ENCODE results near the gene OTULINL.

Gene OTULINL

GRCh38 chr5:14574891-14575508, 6.6 kb upstream of the OTULINL start:
- H3K27me3 ChIP-seq (ENCODE audit: control insufficient read depth in 2 of 2, insufficient read depth in 2 of 2, low read length in 2 of 2): peaks cover 0 to 3% of the 10 kb centered on the region in 2 donors

GRCh38 chr5:14576206-14576605, 5.4 kb upstream of the OTULINL start:
- Histone ChIP-seq H3K36me3 (ENCODE audit: control insufficient read depth in 2 of 2, insufficient read depth in 2 of 2, low read length in 2 of 2) (no peaks in the 10 kb centered on the region), H3K9ac (ENCODE audit: low read depth in 1 of 2, low read length in 2 of 2) (no peak overlapping the region), H3K4me1 (ENCODE audit: control insufficient read depth in 2 of 2, insufficient read depth in 2 of 2, low read length in 2 of 2) (peaks cover 9 to 18% of the 10 kb centered on the region in 2 donors), H3K27ac (ENCODE audit: low read depth in 2 of 2, low read length in 2 of 2) (no peak overlapping the region), H3K4me3 (ENCODE audit: low read length in 2 of 2) (no peak overlapping the region), H3K27me3 (ENCODE audit: control insufficient read depth in 2 of 2, insufficient read depth in 2 of 2, low read length in 2 of 2) (peaks cover 0 to 3% of the 10 kb centered on the region in 2 donors), H3K9me3 (ENCODE audit: control insufficient read depth in 2 of 2, low read length in 2 of 2) (no peaks in the 10 kb centered on the region)

More at GRCh38 chr5:14574891-14575508, 6.6 kb upstream of the OTULINL start:
- no peaks in the 10 kb centered on the region for H3K36me3 ChIP-seq (ENCODE audit: control insufficient read depth in 2 of 2, insufficient read depth in 2 of 2, low read length in 2 of 2)
- H3K9me3 ChIP-seq (ENCODE audit: control insufficient read depth in 2 of 2, low read length in 2 of 2): no peaks in the 10 kb centered on the region
- peaks cover 4 to 12% of the 10 kb centered on the region in 2 donors for H3K4me1 ChIP-seq (ENCODE audit: control insufficient read depth in 2 of 2, insufficient read depth in 2 of 2, low read length in 2 of 2)
- no peak overlapping the region for H3K4me3 ChIP-seq (ENCODE audit: low read length in 2 of 2)
- no peak overlapping the region for H3K9ac ChIP-seq (ENCODE audit: low read depth in 1 of 2, low read length in 2 of 2)
- peak overlapping the region; percentile 34 to 63 for H3K27ac ChIP-seq (ENCODE audit: low read depth in 2 of 2, low read length in 2 of 2)

- no peaks in the 10 kb centered on the region for H3K9me3 ChIP-seq (ENCODE audit: control insufficient read depth in 2 of 2, low read length in 2 of 2)
- no peak overlapping the region for H3K9ac ChIP-seq (ENCODE audit: low read depth in 1 of 2, low read length in 2 of 2)
- H3K36me3 ChIP-seq (ENCODE audit: control insufficient read depth in 2 of 2, insufficient read depth in 2 of 2, low read length in 2 of 2): no peaks in the 10 kb centered on the region
- H3K27me3 ChIP-seq (ENCODE audit: control insufficient read depth in 2 of 2, insufficient read depth in 2 of 2, low read length in 2 of 2): peaks cover 0 to 3% of the 10 kb centered on the region in 2 donors
- H3K4me1 ChIP-seq (ENCODE audit: control insufficient read depth in 2 of 2, insufficient read depth in 2 of 2, low read length in 2 of 2): peaks cover 10 to 19% of the 10 kb centered on the region in 2 donors
- H3K4me3 ChIP-seq (ENCODE audit: low read length in 2 of 2): no peak overlapping the region
- no peak overlapping the region for H3K27ac ChIP-seq (ENCODE audit: low read depth in 2 of 2, low read length in 2 of 2)
These were observed 4.4 kb upstream of the OTULINL start for GRCh38 chr5:14577079-14577725.

- Histone ChIP-seq H3K4me3 (ENCODE audit: low read length in 2 of 2) (no peak overlapping the region), H3K27ac (ENCODE audit: low read depth in 2 of 2, low read length in 2 of 2) (no peak overlapping the region), H3K9ac (ENCODE audit: low read depth in 1 of 2, low read length in 2 of 2) (no peak overlapping the region), H3K4me1 (ENCODE audit: control insufficient read depth in 2 of 2, insufficient read depth in 2 of 2, low read length in 2 of 2) (peaks cover 13 to 23% of the 10 kb centered on the region in 2 donors), H3K36me3 (ENCODE audit: control insufficient read depth in 2 of 2, insufficient read depth in 2 of 2, low read length in 2 of 2) (no peaks in the 10 kb centered on the region), H3K27me3 (ENCODE audit: control insufficient read depth in 2 of 2, insufficient read depth in 2 of 2, low read length in 2 of 2) (peaks cover 0 to 3% of the 10 kb centered on the region in 2 donors), H3K9me3 (ENCODE audit: control insufficient read depth in 2 of 2, low read length in 2 of 2) (no peaks in the 10 kb centered on the region)
These were observed 3.6 kb upstream of the OTULINL start for GRCh38 chr5:14577971-14578370.

GRCh38 chr5:14579246-14579645, 2.3 kb upstream of the OTULINL start:
- H3K9ac ChIP-seq (ENCODE audit: low read depth in 1 of 2, low read length in 2 of 2): no peak overlapping the region

GRCh38 chr5:14579731-14580397, 1.7 kb upstream of the OTULINL start:
- no peak overlapping the region for H3K4me3 ChIP-seq (ENCODE audit: low read length in 2 of 2)
- no peak overlapping the region for H3K9ac ChIP-seq (ENCODE audit: low read depth in 1 of 2, low read length in 2 of 2)
- no peaks in the 10 kb centered on the region for H3K36me3 ChIP-seq (ENCODE audit: control insufficient read depth in 2 of 2, insufficient read depth in 2 of 2, low read length in 2 of 2)
- no peaks in the 10 kb centered on the region for H3K9me3 ChIP-seq (ENCODE audit: control insufficient read depth in 2 of 2, low read length in 2 of 2)
- peaks cover 14 to 30% of the 10 kb centered on the region in 2 donors for H3K4me1 ChIP-seq (ENCODE audit: control insufficient read depth in 2 of 2, insufficient read depth in 2 of 2, low read length in 2 of 2)
- peaks cover 0 to 3% of the 10 kb centered on the region in 2 donors for H3K27me3 ChIP-seq (ENCODE audit: control insufficient read depth in 2 of 2, insufficient read depth in 2 of 2, low read length in 2 of 2)
- no peak overlapping the region for H3K27ac ChIP-seq (ENCODE audit: low read depth in 2 of 2, low read length in 2 of 2)

More at GRCh38 chr5:14579246-14579645, 2.3 kb upstream of the OTULINL start:
- H3K36me3 ChIP-seq (ENCODE audit: control insufficient read depth in 2 of 2, insufficient read depth in 2 of 2, low read length in 2 of 2): no peaks in the 10 kb centered on the region
- no peaks in the 10 kb centered on the region for H3K9me3 ChIP-seq (ENCODE audit: control insufficient read depth in 2 of 2, low read length in 2 of 2)
- no peak overlapping the region for H3K4me3 ChIP-seq (ENCODE audit: low read length in 2 of 2)
- no peak overlapping the region for H3K27ac ChIP-seq (ENCODE audit: low read depth in 2 of 2, low read length in 2 of 2)
- peaks cover 0 to 3% of the 10 kb centered on the region in 2 donors for H3K27me3 ChIP-seq (ENCODE audit: control insufficient read depth in 2 of 2, insufficient read depth in 2 of 2, low read length in 2 of 2)
- H3K4me1 ChIP-seq (ENCODE audit: control insufficient read depth in 2 of 2, insufficient read depth in 2 of 2, low read length in 2 of 2): peaks cover 14 to 30% of the 10 kb centered on the region in 2 donors

- peaks cover 0 to 3% of the 10 kb centered on the region in 2 donors for H3K27me3 ChIP-seq (ENCODE audit: control insufficient read depth in 2 of 2, insufficient read depth in 2 of 2, low read length in 2 of 2)
- H3K9ac ChIP-seq (ENCODE audit: low read depth in 1 of 2, low read length in 2 of 2): peak overlapping the region in 1 of 2 donors; percentile 89
These were observed 1.1 kb upstream of the OTULINL start for GRCh38 chr5:14580398-14581034.

GRCh38 chr5:14581891-14582796, 552 bp downstream of the OTULINL start:
- Histone ChIP-seq H3K4me3 (ENCODE audit: low read length in 2 of 2) (peak overlapping the region; percentile 82 to 84), H3K27me3 (ENCODE audit: control insufficient read depth in 2 of 2, insufficient read depth in 2 of 2, low read length in 2 of 2) (peaks cover 0 to 3% of the 10 kb centered on the region in 2 donors), H3K4me1 (ENCODE audit: control insufficient read depth in 2 of 2, insufficient read depth in 2 of 2, low read length in 2 of 2) (peaks cover 10 to 29% of the 10 kb centered on the region in 2 donors), H3K27ac (ENCODE audit: low read depth in 2 of 2, low read length in 2 of 2) (peak overlapping the region; percentile 86 to 88), H3K9me3 (ENCODE audit: control insufficient read depth in 2 of 2, low read length in 2 of 2) (no peaks in the 10 kb centered on the region), H3K36me3 (ENCODE audit: control insufficient read depth in 2 of 2, insufficient read depth in 2 of 2, low read length in 2 of 2) (no peaks in the 10 kb centered on the region), H3K9ac (ENCODE audit: low read depth in 1 of 2, low read length in 2 of 2) (peak overlapping the region; percentile 70 to 89)

More at GRCh38 chr5:14580398-14581034, 1.1 kb upstream of the OTULINL start:
- Histone ChIP-seq H3K4me3 (ENCODE audit: low read length in 2 of 2) (peak overlapping the region in 1 of 2 donors; percentile 82), H3K9me3 (ENCODE audit: control insufficient read depth in 2 of 2, low read length in 2 of 2) (no peaks in the 10 kb centered on the region), H3K27ac (ENCODE audit: low read depth in 2 of 2, low read length in 2 of 2) (peak overlapping the region; percentile 70 to 88), H3K36me3 (ENCODE audit: control insufficient read depth in 2 of 2, insufficient read depth in 2 of 2, low read length in 2 of 2) (no peaks in the 10 kb centered on the region), H3K4me1 (ENCODE audit: control insufficient read depth in 2 of 2, insufficient read depth in 2 of 2, low read length in 2 of 2) (peaks cover 12 to 29% of the 10 kb centered on the region in 2 donors)

GRCh38 chr5:14582797-14583137, 1.2 kb downstream of the OTULINL start:
- Histone ChIP-seq H3K4me3 (ENCODE audit: low read length in 2 of 2) (peak overlapping the region; percentile 82 to 84), H3K27ac (ENCODE audit: low read depth in 2 of 2, low read length in 2 of 2) (peak overlapping the region; percentile 86 to 88), H3K9ac (ENCODE audit: low read depth in 1 of 2, low read length in 2 of 2) (peak overlapping the region in 1 of 2 donors; percentile 89), H3K27me3 (ENCODE audit: control insufficient read depth in 2 of 2, insufficient read depth in 2 of 2, low read length in 2 of 2) (peaks cover 0 to 3% of the 10 kb centered on the region in 2 donors), H3K36me3 (ENCODE audit: control insufficient read depth in 2 of 2, insufficient read depth in 2 of 2, low read length in 2 of 2) (no peaks in the 10 kb centered on the region), H3K4me1 (ENCODE audit: control insufficient read depth in 2 of 2, insufficient read depth in 2 of 2, low read length in 2 of 2) (peaks cover 10 to 31% of the 10 kb centered on the region in 2 donors), H3K9me3 (ENCODE audit: control insufficient read depth in 2 of 2, low read length in 2 of 2) (no peaks in the 10 kb centered on the region)

Measured in mucosa of rectum (tissue), 2 donors.